Adipocyte (in vitro differentiated cells): ENCODE data around the gene DNAH7.
A peak's percentile ranks its signal among the peaks of the same experiment; 100 is the strongest.

Source experiments
- DNase-seq: peaks from one replicate; pipeline ENCODE4 v3.0.0-alpha.2; 2015; ENCODE audit warnings: low read depth
- H3K27me3 ChIP-seq: replicated peaks from 2 replicates; pipeline ENCODE4 v1.7.0; 2013; ENCODE audit warnings: mild to moderate bottlenecking, low read length, moderate library complexity; ENCODE audit not compliant: control insufficient read depth, insufficient read depth
- H3K36me3 ChIP-seq: 2 replicates; pipeline ENCODE4 v1.7.0; 2013; ENCODE audit warnings: low read length, mild to moderate bottlenecking, moderate library complexity; ENCODE audit not compliant: control insufficient read depth, insufficient read depth, severe bottlenecking
- H3K4me1 ChIP-seq: 2 replicates; pipeline ENCODE4 v1.7.0; 2013; ENCODE audit warnings: mild to moderate bottlenecking, low read length, moderate library complexity; ENCODE audit not compliant: control insufficient read depth, insufficient read depth
- H3K4me3 ChIP-seq: 2 replicates; pipeline ENCODE4 v1.7.0; 2013; ENCODE audit warnings: mild to moderate bottlenecking, low read length, moderate library complexity
- H3K9ac ChIP-seq: 2 replicates; pipeline ENCODE4 v1.7.0; 2013; ENCODE audit warnings: mild to moderate bottlenecking, low read length, moderate library complexity
- H3K9me3 ChIP-seq: 2 replicates; pipeline ENCODE4 v1.7.0; 2013; ENCODE audit warnings: mild to moderate bottlenecking, low read length, moderate library complexity; ENCODE audit not compliant: control insufficient read depth

Gene DNAH7

DNA sequence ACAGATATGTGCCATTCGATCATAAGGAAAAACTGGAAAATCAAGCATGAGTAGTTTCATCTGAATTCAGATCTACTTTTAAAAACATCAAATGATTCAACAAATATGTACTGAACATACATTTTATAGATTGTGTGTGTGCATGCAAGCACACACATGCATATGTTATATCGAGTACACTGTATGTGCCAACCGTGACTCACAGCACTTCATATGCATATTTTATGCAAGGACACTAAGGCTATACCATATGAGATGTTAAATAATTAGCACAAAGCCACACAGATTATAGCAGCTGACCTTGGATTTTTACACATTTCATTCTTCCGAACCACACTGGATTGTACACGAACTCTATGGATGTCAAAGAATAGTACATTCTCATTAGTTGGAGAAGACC is 161.2 kb downstream of the DNAH7 start:
- no peaks in the 10 kb centered on the region for H3K27me3 ChIP-seq

DNA sequence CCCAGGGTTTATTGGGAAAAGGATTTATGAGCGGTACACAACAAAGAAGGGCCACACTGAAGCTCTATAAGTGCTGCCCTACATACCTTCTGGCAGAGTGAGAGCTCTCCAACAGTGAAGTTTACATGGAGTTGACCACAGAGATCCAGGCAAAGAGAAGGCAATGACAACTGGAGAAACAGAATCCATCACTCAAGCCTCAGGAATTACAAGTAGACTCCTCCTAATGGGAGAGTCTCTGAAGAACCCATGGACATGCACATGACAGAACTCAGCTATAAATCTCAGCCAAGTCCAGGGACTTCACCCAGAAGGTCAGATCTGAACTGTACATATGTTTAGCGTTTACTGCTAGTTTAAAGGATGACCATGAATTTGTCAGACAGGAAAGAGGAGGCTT is 164.7 kb downstream of the DNAH7 start:
- Histone ChIP-seq H3K9me3 (no peaks in the 10 kb centered on the region), H3K4me3 (no peak overlapping the region), H3K36me3 (no peaks in the 10 kb centered on the region), H3K27me3 (no peaks in the 10 kb centered on the region), H3K9ac (no peak overlapping the region), H3K4me1 (peaks cover 3% of the 10 kb centered on the region)
- DNase-seq: no peak

More for the DNA sequence above, 161.2 kb downstream of the DNAH7 start:
- Histone ChIP-seq H3K4me3 (no peak overlapping the region), H3K36me3 (no peaks in the 10 kb centered on the region), H3K9me3 (no peaks in the 10 kb centered on the region), H3K9ac (no peak overlapping the region), H3K4me1 (no peaks in the 10 kb centered on the region)
- no peak for DNase-seq

DNA sequence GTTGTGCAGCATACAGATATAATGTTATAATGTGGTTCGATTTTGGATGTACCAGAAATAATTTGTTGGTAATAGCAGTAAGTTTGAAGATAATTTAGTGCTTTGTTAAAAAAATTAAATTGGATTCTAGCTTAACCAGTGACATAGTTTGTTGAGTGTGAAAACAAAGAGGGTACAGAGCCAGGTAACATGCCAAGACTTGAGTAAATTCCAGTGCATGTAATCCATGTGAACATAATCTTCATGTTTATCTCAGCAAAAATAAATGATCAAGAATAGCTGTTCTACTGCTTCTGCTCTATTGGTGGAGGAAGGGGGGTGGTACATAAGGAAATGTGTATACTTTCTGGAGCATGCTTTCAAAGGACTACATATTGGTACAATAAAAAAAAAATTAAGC is 165.8 kb downstream of the DNAH7 start:
- H3K4me1 ChIP-seq: peaks cover 10% of the 10 kb centered on the region
- H3K4me3 ChIP-seq: no peak overlapping the region
- no peaks in the 10 kb centered on the region for H3K36me3 ChIP-seq
- H3K9ac ChIP-seq: no peak overlapping the region
- H3K9me3 ChIP-seq: no peaks in the 10 kb centered on the region
- no peak for DNase-seq
- H3K27me3 ChIP-seq: no peaks in the 10 kb centered on the region

DNA sequence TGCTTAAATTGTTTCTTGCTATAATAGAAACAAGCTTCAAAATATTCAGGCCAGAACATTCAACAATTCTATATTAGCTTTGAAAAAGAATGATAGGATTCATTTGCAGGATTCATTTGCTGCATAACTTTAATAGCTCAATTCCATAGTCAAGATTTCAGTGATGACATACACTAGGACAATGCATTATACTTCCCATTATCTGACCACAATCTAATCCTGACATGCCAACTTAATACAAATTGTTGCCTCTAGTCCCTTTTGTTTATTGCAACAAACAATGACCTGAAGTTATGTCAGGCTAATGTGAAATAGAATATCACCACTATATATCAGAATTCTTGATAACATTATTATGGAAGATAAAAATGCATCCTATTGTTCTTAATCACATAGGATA is 169.4 kb downstream of the DNAH7 start:
- Histone ChIP-seq H3K4me1 (peaks cover 10% of the 10 kb centered on the region), H3K9me3 (no peaks in the 10 kb centered on the region), H3K4me3 (no peak overlapping the region), H3K9ac (no peak overlapping the region), H3K27me3 (no peaks in the 10 kb centered on the region), H3K36me3 (no peaks in the 10 kb centered on the region)
- peak; percentile 45 for DNase-seq

DNA sequence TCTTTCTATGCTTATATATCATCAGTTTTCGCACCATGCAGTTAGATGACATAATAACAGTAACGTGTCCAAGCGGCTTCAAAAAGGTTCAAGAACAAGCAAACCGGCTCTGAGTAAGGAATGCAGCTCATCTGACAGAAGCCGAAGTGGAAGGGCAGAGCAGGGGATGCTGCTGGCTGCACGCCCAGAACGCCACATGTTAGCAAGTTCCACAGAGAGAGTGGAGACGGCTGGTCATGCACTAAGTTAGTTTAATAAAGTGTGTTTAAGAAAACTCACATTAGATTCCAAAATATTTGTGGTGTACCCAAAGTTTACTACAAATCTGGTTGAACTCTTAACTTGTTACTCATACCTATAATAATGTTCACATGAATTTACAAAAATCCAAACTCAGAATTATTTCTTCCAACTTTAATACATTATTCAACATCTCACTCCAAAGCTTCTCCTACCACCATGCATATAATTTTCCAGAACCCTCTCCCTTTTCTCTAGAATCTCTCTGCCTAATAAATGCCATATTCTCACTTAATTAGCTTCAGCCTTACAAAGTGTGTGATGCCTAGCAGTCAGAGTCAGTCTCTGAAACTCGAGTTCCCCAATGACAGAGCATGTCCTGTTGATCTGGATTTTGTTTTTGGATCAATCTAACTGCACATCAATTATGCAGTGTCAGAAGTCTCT is 170.0 kb downstream of the DNAH7 start:
- Histone ChIP-seq H3K4me3 (no peak overlapping the region), H3K36me3 (no peaks in the 10 kb centered on the region), H3K4me1 (peaks cover 10% of the 10 kb centered on the region), H3K27me3 (no peaks in the 10 kb centered on the region), H3K9me3 (no peaks in the 10 kb centered on the region), H3K9ac (no peak overlapping the region)
- DNase-seq: peak; percentile 98

DNA sequence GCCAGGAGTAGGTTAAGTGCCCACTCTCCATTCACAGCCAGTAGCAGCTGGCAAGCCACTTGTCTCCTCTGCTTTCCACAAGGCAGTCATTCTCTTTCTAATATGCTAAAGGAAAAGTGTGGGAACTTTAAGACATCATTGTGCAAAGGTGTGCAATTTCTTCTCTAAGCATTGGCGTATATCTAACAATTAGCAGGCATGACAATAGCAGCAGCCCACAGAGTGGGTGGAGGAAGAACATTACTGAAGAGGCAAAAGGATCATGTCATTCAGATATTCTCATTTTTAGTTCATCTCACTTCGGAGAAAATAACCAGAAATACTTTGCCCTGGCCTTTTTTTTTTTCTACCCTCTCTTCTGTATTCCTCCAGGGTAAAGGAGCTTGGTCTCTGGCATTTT is 177.6 kb downstream of the DNAH7 start:
- Histone ChIP-seq H3K27me3 (no peaks in the 10 kb centered on the region), H3K4me1 (no peaks in the 10 kb centered on the region), H3K36me3 (no peaks in the 10 kb centered on the region), H3K9me3 (no peaks in the 10 kb centered on the region), H3K4me3 (no peak overlapping the region), H3K9ac (no peak overlapping the region)
- no peak for DNase-seq

DNA sequence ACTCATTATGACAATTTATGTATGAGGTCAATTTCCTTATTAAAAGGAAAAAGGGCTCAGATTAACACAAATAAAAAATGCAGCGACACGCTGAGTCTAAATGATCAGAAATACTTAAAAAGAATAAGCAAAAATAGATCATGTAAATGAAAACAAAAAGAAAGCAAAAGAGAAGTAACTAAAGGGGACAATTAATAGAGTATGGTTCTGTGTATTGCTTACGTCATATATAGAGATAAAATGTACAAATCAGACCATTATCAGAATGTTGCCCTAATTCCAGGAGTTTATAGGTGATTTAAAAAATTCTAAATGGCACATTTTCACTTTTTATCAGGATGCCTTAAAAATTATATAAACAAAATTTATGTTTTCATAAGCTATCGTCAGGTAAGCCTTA is 189.5 kb downstream of the DNAH7 start:
- peaks cover 16% of the 10 kb centered on the region for H3K9me3 ChIP-seq
- no peak for DNase-seq
- no peaks in the 10 kb centered on the region for H3K36me3 ChIP-seq
- H3K4me1 ChIP-seq: no peaks in the 10 kb centered on the region
- no peaks in the 10 kb centered on the region for H3K27me3 ChIP-seq
- H3K9ac ChIP-seq: no peak overlapping the region
- no peak overlapping the region for H3K4me3 ChIP-seq

DNA sequence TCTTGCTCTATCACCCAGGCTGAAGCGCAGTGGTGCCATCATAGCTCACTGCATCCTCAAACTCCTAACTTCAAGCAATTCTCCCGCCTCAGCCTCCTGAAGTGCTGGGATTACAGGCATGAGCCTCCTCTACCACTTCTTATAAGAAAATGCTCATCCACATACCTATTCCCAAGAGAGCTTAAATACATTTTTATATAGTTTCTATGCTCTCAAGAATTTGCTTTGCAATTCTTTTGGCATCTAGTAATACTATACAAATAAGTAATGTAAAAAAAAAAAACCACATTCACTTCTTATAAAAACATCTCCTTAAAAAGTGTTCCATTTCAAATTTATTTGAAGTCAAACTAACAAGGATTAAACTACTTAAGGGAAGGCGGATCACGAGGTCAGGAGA is 197.3 kb downstream of the DNAH7 start:
- Histone ChIP-seq H3K4me3 (no peak overlapping the region), H3K27me3 (no peaks in the 10 kb centered on the region), H3K36me3 (no peaks in the 10 kb centered on the region), H3K9ac (no peak overlapping the region), H3K9me3 (peaks cover 15% of the 10 kb centered on the region), H3K4me1 (no peaks in the 10 kb centered on the region)
- peak; percentile 57 for DNase-seq

DNA sequence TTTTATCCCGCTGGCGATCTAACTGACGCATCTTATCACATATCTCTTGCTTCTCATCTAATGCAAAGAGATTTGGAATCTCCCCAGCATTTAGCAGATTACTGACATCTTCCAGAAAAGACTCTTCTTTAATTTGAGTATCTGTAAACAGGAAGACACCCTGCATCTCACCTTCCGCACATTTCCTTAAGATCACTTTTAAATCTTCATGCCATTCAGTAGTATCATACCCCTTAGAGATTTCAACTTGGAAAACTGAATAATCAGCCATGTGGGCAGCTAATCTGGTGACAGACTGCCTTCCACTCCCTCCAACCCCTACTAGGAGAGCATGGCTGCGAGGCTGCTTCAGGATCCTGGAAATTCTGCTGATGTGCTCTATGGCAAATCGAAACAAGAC is 204.3 kb downstream of the DNAH7 start:
- DNase-seq: no peak
- Histone ChIP-seq H3K36me3 (no peaks in the 10 kb centered on the region), H3K9me3 (no peaks in the 10 kb centered on the region), H3K27me3 (no peaks in the 10 kb centered on the region), H3K9ac (no peak overlapping the region), H3K4me3 (no peak overlapping the region), H3K4me1 (peaks cover 5% of the 10 kb centered on the region)

DNA sequence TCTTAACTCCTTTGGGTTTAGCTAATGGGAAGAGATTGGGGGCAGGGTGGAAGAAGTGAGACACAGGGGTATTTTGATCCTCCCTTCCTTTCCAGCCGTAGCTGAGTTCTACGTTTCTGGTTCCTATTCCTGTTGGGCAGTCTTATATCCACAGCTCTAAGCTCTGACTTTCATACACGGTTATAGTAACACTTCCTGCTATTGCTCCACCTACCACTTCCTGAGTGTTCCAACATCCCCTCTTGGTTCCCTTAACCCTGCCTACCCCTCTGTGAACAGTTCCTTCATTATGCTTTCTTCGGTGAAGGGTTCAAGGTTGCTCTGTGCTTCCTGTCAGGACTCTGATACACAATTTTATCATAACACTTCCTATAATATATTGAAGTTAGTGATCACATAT is 205.1 kb downstream of the DNAH7 start:
- Histone ChIP-seq H3K36me3 (no peaks in the 10 kb centered on the region), H3K9me3 (no peaks in the 10 kb centered on the region), H3K27me3 (no peaks in the 10 kb centered on the region), H3K4me3 (no peak overlapping the region), H3K4me1 (peaks cover 5% of the 10 kb centered on the region), H3K9ac (no peak overlapping the region)
- no peak for DNase-seq

DNA sequence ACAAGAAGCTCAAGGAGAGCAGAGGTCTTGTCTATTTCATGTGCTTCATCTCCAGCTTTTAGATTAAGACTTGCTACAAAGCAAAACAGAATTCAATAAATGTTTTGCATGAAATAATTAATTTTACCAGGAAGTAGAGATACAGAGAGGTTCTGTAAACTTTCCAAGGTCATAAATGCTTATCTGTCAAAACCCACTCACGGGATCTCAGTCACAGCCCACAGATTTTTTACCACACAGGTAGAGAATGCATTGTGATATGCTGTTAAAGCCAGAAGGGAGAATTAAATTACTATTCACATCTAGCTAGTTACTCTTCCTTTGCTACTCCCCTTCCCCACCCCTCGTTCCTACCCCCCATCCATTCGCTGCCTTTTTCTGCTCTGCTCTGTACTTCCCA is 205.5 kb downstream of the DNAH7 start:
- Histone ChIP-seq H3K9me3 (no peaks in the 10 kb centered on the region), H3K4me1 (peaks cover 5% of the 10 kb centered on the region), H3K9ac (no peak overlapping the region)

DNA sequence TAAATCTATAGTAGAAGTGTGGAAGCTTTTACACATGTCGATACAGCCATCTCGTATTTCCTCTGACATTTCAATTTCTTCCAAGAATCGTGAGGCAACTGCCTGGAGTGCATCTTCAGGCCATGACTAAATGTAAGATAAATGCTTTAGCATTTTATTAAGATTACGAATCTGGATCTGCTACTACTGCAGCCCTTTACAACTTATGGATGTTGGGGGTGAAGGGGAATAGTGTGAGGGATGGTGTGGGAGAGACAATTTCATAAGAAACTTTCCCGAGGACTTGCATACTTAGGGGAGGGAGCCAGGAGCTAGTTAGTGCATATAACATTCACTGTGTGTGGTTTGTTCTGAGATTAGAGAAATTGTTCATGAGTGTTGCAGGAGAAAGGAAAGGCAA is 206.8 kb downstream of the DNAH7 start:
- no peaks in the 10 kb centered on the region for H3K27me3 ChIP-seq
- peaks cover 5% of the 10 kb centered on the region for H3K4me1 ChIP-seq
- no peaks in the 10 kb centered on the region for H3K9me3 ChIP-seq
- no peak overlapping the region for H3K9ac ChIP-seq
- DNase-seq: no peak
- H3K4me3 ChIP-seq: no peak overlapping the region
- no peaks in the 10 kb centered on the region for H3K36me3 ChIP-seq

More for the DNA sequence above, 205.5 kb downstream of the DNAH7 start:
- Histone ChIP-seq H3K36me3 (no peaks in the 10 kb centered on the region), H3K4me3 (no peak overlapping the region), H3K27me3 (no peaks in the 10 kb centered on the region)
- DNase-seq: no peak
